ENCODE data around the gene MSANTD1.

The MSANTD1 gene

GRCh38 chr4:3233391-3234071, 15.4 kb upstream of the MSANTD1 start:
- DNase-seq (ENCODE audit: low read depth) = no peak

DNA sequence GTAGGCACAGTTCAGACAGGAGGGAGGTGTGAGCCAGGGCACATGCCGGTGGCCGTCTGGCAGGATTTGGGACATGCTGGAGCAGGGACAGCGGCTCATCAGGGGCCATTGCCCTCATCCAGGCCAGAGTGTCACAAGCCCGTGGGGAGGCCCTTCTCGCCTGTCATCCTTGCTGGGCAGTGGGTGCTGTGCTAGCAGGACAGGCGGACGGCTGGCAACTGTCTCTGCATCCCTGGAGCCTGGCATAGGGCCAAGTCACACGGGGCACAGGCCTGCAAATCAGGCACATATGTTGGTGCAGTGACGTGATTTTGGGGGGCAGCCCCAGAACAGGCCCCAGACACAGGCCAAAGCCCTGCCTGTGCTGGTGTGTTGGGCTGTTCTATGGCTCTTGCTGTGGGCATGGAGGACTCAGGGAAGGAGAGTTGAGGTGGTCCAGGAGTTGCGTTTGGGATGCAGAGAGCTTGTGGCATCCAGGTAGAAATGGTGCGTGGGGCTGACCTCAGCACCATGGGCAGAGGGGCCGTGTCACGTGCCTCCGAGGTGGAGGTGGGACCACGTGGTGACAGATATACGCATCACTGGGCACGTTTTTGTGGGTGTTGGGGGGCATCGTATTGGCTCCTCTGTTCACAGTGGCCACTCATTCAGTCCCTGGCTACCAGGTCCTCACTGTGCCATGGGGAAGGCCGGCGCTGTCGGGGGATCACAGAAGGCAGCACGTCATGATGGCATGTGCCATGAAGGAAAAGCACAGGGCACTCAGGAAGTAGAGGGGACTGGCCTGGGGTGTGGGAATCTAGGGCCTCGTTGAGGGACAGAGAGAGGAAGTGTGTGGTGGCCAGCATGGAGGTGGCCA, 14.6 kb upstream of the MSANTD1 start:
- no peak for DNase-seq (ENCODE audit: low read depth)

DNA sequence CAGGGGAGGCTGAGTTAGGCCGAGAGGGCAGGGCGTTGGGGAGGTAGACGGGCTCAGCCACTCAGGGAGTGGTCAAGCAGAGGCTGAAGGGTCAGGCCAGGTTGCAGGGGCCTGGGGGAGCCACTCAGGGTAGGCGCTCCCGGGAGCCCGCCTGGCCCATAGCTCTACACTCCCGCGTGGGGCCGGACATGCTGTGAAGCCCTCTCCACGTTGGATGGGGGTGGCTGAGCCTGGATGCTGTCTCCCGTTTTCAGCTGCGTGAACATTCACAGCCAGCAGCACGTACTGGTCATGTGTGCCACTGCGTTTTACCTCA, 14.0 kb upstream of the MSANTD1 start:
- no peak for DNase-seq (ENCODE audit: low read depth)

DNA sequence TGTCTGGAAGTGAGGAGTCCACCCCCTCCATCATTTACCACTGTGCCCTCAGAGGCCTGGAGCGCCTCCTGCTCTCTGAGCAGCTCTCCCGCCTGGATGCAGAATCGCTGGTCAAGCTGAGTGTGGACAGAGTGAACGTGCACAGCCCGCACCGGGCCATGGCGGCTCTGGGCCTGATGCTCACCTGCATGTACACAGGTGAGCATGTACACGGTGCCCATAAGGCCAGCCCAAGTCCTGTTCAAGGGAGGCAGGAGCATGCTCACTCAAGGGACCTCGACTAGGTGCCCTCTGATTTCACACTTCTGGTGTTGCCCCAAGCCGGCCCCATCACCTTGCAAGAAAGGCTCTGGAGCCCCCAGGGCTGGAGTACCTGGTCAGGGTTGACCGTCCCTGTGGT, 13.4 kb upstream of the MSANTD1 start:
- no peak for DNase-seq (ENCODE audit: low read depth)

- DNase-seq (ENCODE audit: low read depth) = no peak
Observed at GRCh38 chr4:3236326-3236878, 12.6 kb upstream of the MSANTD1 start.

DNA sequence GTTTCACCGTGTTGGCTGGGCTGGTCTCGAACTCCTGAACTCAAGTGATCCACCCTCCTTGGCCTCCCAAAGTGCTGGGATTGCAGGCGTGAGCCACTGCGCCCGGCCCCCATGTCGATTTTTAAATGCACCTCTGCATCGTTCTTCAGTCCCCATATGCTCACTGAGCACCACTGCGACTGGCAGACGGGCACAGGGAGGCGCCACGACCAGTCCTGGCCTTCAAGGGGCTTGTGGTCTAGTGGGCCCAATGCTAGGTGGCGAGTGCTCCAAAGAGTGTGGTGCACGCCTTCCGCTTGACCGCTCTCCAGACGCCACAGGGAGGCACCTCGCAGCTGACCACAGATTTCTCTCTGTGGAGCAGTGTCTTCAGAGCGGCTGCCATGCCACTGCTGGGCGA, 11.7 kb upstream of the MSANTD1 start:
- no peak for DNase-seq (ENCODE audit: low read depth)

DNA sequence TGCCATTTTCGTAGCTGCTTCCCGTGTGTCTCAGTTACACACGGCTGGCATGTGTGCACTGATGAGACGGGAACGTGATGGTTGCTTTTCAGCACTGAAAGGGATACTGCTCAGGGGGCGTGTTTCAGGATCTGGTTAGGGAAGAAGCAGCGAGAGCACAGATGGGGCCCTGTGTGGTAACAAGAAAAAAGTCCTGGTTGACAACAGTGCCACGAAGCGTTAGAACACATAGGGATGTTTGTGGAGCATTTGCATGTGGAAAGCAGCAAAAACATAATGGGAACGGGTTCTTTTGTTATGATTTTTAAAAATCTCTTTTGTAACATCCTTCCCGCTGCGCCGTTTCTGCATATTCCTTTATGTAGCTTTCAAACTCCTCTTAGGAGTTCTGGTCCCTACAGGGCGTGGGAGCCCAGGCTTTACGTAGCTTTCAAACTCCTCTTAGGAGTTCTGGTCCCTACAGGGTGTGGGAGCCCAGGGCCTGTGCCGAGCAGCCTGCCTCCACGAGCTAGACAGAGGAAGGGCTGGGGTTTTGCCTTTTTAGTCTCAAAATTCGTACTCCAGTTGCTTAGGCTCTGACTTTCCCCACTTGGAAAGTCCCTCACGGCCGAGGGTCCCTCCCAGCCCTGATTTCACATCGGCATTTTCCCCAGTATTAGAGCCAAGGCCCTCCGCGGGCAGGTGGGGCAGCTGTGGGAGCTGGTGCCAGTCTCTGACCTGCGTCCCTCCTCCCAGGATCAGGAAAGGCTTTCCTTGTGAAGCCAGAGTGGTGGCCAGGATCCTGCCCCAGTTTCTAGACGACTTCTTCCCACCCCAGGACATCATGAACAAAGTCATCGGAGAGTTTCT, 11.0 kb upstream of the MSANTD1 start:
- DNase-seq (ENCODE audit: low read depth) = no peak

- DNase-seq (ENCODE audit: low read depth) = no peak
Observed at GRCh38 chr4:3238721-3239120, 10.2 kb upstream of the MSANTD1 start.

GRCh38 chr4:3239303-3239702, 9.7 kb upstream of the MSANTD1 start:
- no peak for DNase-seq (ENCODE audit: low read depth)

GRCh38 chr4:3239998-3240920, 8.7 kb upstream of the MSANTD1 start:
- DNase-seq (ENCODE audit: low read depth) = no peak

DNA sequence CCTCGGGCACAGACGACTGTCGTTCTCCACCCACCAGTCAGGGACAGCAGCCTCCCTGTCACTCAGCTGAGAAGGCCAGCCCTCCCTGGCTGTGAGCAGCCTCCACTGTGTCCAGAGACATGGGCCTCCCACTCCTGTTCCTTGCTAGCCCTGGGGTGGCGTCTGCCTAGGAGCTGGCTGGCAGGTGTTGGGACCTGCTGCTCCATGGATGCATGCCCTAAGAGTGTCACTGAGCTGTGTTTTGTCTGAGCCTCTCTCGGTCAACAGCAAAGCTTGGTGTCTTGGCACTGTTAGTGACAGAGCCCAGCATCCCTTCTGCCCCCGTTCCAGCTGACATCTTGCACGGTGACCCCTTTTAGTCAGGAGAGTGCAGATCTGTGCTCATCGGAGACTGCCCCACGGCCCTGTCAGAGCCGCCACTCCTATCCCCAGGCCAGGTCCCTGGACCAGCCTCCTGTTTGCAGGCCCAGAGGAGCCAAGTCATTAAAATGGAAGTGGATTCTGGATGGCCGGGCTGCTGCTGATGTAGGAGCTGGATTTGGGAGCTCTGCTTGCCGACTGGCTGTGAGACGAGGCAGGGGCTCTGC, 7.9 kb upstream of the MSANTD1 start:
- DNase-seq (ENCODE audit: low read depth) = no peak

GRCh38 chr4:3241898-3242524, 6.9 kb upstream of the MSANTD1 start:
- no peak for DNase-seq (ENCODE audit: low read depth)

DNA sequence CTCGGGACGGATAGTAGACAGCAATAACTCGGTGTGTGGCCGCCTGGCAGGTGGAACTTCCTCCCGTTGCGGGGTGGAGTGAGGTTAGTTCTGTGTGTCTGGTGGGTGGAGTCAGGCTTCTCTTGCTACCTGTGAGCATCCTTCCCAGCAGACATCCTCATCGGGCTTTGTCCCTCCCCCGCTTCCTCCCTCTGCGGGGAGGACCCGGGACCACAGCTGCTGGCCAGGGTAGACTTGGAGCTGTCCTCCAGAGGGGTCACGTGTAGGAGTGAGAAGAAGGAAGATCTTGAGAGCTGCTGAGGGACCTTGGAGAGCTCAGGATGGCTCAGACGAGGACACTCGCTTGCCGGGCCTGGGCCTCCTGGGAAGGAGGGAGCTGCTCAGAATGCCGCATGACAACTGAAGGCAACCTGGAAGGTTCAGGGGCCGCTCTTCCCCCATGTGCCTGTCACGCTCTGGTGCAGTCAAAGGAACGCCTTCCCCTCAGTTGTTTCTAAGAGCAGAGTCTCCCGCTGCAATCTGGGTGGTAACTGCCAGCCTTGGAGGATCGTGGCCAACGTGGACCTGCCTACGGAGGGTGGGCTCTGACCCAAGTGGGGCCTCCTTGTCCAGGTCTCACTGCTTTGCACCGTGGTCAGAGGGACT, 5.7 kb upstream of the MSANTD1 start:
- DNase-seq (ENCODE audit: low read depth) = no peak

DNA sequence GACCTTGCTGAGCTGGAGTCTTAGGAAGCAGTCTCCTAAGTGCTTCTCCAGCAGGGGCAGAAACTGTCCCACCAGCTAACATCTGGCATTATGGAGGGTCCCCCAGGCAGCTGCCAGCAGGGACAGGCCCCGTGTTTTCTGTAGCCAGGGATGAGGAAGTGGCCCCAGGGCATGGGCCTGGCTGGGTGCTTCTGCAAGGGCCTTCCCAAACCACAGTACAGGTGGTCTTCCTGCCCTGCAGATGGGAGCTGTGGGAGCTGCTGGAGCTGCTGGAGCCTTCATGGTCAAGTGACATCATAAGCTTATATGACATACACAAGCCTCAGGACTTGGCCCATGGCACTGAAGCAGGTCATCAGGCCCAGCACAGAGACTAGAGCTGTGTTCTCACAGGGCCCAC, 5.0 kb upstream of the MSANTD1 start:
- DNase-seq (ENCODE audit: low read depth) = no peak

DNA sequence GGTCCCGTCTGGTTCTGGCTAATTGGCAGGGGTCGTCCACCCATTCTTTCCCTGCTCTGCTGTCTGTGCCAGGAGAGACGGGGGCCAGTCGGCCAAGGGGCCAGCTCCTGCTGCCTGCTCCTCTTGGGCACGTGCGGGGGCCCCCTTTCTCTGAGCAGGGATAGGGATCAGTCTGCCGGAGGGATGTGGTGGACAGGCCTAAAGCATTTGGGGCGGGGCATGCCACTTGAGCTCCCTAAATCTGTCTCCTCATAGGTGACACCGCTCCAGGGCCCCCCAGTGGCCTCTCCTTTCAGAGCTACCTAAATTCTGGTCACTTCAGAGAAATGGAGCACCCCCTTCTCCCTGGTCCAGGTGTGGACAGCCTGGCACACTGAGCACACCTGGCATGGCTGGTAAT, 4.2 kb upstream of the MSANTD1 start:
- no peak for DNase-seq (ENCODE audit: low read depth)

DNA sequence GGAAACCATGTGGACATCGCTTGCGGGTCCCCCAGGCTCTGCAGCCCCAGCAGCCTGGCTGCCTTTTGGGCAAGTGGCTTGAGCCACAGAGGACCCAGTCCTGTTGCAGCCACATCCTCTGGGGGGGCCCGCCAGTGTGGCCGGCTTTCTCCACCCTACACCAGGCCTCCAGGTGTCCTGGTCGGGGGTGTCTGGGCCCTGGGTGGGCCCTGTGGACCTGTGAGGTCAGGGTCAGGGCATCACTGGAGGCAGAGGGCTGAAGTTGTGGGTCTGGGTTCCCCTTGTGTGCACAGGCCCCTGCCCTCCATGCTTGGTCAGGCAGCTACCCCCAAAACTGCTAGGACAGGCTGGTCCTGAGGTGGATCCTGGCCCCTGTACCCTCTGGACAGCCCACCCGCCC, 3.3 kb upstream of the MSANTD1 start:
- DNase-seq (ENCODE audit: low read depth) = no peak

DNA sequence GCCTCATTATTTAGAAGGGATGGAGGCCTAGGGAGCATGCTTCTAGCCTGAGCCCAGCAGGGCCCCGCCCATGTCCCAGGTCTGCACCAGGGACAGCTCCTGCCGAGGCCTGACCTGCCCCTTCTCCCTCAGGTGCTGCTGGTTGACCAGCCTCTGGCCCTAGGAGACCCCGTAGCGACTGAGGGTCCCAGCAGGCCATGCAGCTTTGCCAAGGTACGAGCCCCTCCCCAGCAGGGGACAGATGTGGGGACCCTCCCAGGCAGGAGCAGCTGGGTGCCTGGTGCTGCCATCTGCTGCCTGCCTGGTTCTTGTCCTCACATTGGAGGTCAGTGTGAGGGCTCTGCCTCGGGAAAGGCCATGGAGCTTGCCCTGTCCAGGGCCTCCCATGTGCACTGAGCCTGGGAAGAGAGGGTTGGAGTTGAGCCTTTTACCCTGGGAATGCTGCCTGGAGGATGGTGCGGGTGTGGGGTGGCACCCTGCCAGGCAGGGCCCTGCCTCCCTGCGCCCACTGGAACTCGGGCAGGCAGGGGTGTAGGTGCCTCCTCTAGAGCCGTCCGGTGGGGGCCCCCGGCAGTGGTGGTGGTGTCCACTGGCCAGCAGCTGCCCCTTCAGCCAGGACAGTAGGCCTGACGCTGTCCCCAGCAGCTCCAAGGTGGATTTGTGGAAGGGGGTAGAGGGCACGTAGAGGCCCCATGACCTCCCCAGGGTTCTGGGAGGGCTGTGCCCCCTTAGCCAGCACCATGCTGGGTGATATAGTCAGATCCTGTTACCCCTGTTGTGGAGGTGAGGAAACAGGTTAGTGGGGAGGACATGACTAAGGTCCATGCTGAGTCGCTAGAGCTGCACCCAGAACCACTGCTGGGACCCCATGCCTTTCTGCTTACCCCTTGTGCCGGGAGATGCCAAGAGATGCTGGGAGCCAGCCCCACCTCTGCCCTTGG, 2.2 kb upstream of the MSANTD1 start:
- DNase-seq (ENCODE audit: low read depth) = no peak

DNA sequence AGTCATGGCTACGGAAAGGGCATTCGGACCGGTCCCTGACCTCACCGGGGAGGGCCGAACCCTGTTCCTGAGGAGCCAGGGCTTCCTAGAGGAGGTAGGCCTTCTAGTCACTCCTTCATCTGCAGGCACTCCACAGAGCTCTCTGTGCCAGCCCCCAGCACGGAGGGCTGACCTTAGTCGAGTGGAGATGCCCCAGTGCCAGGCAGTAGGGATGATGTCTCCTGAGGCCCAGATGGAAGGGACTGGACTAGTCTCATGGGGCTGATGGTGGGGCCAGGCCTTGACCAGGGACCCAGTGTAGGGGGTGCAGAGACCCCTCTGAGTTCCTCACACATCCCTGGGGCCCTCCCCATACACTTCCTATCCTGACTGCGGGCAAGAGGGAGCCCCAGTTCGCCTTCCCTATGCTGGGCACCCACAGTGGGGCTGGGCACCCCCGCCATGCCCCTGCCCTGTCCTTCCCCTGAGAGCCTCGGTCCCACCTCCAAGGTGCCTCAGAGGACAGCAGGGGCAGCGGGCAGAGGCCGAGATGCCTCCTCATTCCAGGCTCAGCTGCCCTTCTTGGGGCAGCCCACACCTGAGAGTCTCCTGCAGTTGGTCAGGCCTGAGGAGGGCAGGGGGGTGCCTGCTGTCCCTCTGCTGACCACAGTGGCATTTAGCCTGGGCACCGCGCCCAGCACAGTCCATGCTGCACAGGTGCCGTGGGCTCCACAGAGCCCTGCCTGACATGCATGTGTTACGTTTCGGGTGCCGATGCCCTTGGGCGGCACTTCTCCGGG, 1.4 kb upstream of the MSANTD1 start:
- DNase-seq (ENCODE audit: low read depth) = no peak

Data from stimulated activated CD8-positive, alpha-beta memory T cell treated with anti-CD3 and anti-CD28 coated beads, Interleukin-12 subunit alpha, Interleukin-12 subunit beta, amount 100 ng/mL, for 4 hours (primary cell).